ENCODE data around the gene FBXO22.
"Not testable (repeated sequence)": the region's sequence is repeated elsewhere in the genome, so short reads cannot be mapped to it uniquely, and the experiment has no call there.

Gene FBXO22

DNA sequence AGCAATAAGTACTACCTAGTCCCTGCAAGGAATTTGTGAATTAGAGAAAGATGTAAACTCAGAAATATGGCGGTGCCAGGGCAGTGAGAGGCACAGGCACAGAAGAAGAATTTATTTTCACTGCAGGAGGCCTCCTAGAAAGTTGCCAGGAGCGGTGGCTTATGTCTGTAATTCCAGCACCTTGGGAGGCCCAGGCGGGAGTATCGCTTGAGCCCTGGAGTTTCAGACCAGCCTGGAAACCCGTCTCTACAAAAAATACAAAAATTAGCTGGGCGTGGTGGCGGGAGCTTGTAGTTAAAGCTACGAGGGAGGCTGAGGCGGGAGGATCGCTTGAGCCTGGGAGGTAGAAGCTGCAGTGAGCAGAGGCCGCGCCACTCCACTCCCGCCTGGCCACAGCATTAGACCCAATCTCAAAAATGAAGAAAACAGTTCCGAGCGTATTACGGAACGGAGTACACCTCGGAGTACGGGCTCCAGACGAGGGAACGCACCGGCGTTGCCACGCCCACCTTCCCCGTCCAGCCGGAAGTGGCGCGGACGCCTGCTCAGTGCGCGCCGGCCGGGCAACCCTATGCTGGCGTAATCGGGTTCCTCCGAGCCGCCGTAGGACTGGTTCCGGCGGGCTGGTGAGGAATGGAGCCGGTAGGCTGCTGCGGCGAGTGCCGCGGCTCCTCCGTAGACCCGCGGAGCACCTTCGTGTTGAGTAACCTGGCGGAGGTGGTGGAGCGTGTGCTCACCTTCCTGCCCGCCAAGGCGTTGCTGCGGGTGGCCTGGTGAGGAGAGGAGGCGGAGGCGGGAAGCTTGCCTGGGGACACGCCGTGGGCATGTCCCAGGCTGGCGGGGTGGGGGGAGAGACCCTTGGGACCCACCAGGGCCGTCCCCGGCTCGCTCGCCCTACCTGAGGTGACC lies at the start of gene FBXO22:
FBXO22 (plus strand) TSS at position 548 of the 909 bp plus-strand sequence; CDS start at position 634, 86 bp downstream.
- DNase-seq (ENCODE audit: low spot score): peak; percentile 91

DNA sequence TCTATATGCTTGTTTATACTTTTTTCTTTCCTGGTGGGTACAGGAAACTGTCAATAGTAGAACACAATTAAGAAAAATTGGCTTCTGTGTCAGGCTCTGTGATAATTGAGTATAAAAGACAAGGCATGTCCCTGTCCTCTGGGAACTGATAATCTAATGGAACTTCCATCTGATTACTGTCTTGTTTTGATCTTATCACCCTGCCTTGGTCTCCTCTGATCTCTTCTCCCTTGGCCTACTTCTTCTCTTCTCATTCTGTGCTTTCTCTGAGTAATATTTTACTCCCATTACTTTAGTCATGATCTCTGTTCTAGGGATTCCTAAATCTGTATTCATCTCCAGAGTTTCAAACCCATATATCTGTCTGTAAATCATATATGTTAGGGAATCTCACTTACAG lies 45.8 kb upstream of the FBXO22 start:
- no peak for DNase-seq (ENCODE audit: low spot score)

DNA sequence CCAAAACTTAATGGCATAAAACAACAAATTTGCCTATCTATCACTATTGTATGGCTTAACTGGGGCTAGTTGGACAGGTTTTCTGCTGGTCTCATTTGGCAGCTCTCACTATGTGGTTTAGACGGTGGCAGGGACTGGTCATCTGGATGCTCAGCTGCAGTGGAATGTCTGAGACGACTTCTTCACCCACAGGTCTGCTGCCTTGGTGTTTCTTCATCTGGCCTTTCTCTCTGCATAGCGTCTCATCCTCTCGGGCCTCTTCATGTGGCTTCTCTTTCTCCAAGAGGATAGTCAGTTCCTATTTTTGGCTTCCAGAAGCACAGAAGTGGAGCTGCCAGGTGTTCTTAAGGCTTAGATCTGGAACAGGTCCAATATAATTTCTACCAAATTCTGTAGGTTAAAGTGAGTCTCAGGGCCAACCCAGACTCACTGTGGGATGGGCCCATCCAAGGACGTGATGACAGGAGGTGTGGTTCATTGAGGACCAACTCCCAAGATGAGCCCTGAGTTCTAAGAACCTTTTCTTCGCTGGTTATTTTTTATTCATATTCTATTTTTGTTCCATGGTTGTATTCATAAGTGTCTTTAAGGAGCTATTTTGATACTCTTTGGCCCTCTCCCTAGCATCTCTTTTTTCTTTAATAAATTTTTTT lies 41.8 kb upstream of the FBXO22 start:
- DNase-seq (ENCODE audit: low spot score): no peak

DNA sequence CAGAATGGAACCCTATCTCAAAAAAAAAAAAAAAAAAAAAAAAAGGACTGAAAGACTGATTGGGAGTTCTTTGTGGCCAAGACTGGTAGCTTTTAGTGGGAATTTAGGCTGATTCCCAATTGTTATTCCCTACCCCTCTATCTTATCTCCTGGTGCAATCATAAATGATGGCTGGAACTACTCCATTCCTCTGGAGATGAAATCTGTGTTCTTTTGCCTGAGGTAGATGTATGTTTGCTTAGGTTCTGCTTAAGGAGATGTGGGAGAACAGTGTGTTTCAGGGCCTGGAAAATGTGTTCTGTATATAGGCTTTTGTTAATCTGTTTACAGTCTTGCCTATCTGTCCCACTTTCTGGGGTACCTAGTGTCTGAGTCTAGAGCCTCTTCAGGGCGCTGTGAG lies 40.9 kb upstream of the FBXO22 start:
- DNase-seq (ENCODE audit: low spot score): no peak

DNA sequence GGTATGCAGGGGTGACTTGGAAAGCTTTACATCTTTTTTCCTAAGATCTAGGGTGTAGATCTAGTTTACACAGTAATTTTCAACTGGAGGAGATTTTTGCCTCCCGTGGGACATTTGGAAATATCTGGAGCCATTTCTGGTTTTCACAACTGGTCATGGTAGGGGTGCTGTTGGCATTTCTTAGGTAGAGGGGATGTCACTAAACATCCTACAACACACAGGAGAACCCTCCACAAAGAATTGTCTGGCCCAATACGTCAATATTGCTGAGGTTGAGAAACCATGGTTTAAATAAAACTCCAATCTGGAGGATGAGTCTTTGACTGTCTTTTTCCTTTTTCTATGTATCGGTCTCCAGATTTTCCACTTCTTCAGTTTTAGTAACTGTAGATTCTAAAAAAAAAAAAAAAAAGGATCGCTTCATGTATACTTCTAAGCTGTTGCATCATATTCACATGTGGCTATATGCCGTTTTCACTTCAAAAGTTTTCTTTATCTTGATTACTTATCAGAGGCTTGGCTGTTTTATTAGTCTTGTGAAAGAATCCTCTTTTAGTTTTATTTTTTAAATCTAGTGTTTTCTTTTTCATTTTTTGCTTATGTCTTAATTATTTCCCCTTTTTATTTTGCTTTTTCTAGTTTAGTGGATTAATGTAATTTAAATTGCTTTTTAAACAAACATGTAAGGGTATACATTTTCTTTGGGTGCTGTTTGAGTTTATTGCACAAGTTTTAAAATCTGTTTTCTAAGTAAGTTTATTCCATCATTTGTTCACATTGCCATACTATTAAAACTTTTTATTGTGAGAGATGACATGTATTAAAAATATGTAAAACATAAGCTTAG lies 39.2 kb upstream of the FBXO22 start:
- DNase-seq (ENCODE audit: low spot score): no peak

DNA sequence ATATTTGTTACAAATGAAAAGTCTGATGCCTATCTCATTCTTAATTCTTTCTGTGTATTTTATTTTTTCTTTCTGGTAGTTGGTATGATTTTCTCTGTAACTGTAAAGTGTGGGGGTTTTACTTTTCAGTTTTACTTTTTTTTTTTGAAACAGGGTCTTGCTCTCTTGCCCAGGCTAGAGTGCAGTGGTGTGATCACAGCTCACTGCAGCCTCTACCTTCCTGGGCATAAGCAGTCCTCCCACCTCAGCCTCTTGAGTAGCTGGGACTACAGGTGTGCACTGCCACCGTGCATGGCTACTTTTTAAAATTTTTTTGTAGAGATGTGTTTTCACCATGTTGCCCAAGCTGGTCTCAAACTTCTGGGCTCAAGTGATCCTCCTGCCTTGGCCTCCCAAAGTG lies 37.6 kb upstream of the FBXO22 start:
- not testable (repeated sequence) for DNase-seq (ENCODE audit: low spot score)

DNA sequence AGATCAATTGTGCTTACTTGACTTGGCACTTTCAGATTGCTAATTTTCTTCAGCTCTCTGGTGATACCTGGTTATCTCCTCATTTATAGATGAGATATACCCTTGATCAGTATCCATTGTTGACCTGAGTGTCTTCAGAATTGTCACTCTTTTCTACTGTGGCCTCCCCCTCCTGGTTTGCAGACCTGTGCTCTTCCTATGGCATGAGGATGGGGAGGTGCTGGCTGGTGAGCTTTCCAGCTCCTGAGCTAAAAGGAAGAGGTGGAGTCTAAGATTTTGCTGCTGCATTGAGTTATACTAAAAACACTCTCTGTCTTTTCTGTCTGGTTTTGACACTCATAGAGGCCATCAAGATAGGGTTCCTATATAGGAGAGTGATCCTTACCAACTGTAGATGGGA lies 36.8 kb upstream of the FBXO22 start:
- DNase-seq (ENCODE audit: low spot score): no peak

DNA sequence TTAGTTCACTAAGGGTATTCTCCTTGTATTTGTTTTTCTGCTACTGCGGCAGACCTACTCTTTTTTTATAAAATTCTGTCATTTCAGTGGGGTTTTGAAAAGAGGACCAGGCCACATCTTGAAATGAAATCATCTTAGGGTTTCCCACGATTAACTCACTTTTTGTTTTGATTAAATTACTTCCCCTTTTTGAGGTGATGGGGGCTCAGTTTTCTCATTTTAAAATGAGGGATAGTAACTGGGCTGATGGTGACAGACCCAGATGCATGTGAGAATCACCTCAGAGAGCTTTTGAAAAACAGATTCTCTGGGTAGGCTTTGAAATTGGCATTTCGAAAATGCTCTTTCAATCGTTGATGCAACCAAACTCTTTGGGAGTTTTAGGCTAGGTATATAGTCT lies 36.2 kb upstream of the FBXO22 start:
- DNase-seq (ENCODE audit: low spot score): no peak

DNA sequence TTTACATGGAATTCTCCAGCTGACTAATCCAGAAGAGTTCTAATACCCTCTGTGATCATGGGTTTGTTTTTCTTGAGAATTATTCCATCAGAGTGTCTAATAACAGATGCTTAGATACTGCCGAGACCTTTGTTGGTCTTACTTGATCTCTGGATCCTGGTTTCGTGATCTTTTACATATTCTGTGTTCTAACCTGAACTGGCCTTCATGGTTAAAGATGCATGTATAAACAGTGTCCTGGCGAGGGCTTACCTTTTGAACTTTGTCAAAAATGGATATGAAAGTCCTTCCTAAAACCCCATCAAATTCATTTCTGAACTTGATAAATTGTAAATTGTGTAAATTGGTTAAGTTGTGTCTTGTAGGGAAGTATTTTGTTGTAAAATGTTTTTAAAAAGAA lies 35.7 kb upstream of the FBXO22 start:
- no peak for DNase-seq (ENCODE audit: low spot score)

DNA sequence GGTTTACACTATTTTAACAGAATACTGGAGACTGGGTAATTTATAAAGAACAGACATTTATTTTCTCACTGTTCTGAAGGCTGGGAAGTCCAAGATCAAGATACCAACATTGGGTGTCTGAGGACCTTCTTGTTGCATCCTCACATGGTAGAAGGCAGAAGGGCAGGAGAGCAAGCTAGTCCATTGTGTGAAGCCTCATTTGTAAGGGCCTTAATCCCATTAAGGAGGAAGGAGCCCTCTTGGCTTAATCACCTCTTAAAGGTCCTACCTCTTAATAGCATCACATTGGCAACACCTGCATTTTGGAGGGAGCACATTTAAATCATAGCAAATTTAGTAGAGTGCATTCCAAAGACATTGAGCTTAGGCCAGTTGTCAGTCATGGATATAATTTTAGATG lies 34.2 kb upstream of the FBXO22 start:
- DNase-seq (ENCODE audit: low spot score): no peak

DNA sequence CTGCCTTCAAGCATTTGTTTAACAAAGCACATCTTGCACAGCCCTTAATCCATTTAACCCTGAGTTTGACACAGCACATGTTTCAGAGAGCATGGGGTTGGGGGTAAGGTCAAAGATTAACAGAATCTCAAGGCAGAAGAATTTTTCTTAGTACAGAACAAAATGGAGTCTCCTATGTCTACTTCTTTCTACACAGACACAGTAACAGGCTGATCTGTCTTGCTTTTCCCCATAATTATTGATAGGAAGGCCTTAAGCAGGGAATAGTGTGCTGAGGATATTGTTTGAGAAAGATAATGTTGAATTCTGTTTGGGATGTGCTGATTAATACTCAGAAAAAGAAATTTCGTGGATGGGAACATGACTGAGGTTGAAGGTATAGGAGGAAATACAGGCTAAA lies 32.1 kb upstream of the FBXO22 start:
- DNase-seq (ENCODE audit: low spot score): not testable (repeated sequence)

DNA sequence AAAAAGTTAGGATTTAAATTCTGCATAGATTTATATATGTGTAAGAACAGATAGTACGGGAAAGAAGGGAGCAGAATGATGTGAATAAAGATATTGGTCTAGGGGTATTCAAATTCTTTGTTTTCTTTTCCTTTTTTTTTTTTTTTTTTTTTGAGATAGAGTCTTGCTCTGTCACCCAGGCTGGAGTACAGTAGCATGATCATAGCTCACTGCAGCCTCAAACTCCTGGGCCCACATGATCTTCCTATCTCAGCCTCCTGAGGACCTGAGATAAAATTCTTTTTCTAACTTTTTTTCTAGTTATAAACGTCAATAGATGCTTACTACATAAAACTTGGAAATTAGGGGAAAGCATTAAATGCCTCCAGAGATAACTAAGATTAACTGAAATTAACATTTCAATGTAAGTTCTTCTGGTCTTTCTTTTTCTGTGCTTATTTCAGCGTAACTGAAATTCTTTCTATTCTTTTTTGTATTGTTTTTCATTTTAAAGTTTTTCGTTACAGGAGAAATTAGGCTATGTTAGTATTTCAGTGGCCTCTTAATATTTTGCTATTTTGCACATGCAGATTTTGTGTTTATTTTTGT lies 31.2 kb upstream of the FBXO22 start:
- no peak for DNase-seq (ENCODE audit: low spot score)

DNA sequence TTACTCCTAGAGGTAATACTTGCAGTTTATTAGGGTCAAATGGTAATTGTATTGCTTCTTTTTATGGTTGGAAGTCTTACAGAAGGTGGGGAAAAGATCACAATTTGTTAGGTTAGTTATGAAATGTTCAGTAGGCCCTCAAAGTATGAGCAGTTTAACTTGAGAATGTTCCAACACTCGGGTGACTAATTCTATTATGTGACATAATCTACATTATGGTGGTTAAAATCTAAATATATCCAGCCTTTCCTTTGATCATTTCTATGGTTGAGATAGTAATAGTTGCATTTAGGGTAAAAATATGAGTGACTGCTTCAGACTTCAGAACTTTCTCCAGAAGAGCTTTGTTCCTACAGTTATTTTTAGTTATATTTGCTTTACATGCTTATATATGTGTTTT lies 19.6 kb upstream of the FBXO22 start:
- no peak for DNase-seq (ENCODE audit: low spot score)

DNA sequence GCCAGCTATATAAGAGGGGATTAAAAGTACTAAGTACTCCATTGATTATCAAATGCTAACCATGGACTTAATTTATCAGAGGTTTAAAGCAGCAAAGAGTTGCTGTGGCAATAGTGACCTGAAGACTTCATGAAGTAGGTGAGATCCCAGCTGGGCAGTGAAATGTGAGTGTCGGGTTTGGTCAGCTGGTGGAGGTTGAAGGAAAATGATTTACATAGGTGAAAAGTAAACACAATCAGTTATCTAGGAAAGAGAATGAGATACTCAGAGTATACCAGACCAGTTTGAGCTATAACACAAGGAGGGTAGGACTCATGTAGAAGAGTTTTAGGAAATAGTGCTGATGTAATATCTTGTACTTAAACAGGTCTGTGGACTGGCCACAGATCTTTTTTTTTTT lies 16.5 kb upstream of the FBXO22 start:
- DNase-seq (ENCODE audit: low spot score): no peak

DNA sequence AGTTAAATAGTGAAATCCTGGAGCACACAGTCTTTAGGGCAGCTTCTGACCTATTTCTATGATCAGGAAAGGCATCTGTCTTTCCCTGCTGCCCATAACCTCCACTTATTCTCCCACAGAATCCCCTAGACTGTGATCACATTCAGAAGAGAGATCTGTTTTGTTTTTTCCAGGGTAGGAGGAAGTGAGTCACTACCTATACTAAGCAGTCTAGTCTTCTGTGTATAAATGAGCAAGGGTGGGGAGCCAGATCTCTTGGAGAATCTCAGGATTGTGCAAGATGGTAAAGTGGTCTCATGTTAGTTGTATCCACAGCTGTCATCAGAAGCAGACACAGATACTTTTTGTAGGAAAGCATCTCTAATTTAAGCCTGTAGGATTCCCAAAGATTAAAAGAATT lies 11.8 kb upstream of the FBXO22 start:
- DNase-seq (ENCODE audit: low spot score): no peak

DNA sequence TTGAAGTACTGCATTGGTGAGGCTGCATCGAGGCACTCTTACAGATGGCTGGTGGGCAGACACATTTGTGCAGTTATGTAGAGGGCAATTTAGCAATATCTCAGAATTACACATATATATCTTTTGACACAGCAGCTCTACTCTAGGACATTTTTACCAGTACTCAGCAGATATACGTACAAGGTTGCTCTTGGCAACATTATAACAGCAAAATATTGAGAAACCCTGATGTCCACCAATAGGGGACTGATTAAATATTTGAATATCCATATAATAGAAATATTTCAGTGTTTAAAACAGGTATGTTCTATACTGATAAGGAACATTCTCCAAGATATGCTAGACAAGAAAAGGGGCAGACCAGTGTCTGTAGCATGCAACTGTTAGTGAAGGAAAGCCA lies 7.9 kb upstream of the FBXO22 start:
- no peak for DNase-seq (ENCODE audit: low spot score)

DNA sequence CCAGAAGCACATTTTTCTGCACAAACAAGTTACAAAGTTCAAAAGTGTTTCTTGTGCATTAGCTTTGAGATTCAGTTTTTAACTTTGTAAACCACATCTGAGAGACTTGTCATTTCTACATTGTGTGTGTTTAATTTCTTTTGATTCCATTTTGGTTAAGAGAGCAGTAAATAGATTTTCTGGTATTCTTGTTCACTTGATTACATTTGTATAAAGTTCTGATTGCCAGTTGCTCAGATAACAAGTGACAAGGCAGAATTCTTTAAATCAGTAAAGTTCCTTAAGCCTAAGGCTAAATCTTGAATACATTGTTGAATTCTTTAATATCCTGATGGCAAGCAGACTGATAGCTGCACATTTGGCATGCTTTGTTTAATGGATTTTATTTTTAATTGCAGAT lies 3.1 kb upstream of the FBXO22 start:
- DNase-seq (ENCODE audit: low spot score): no peak

DNA sequence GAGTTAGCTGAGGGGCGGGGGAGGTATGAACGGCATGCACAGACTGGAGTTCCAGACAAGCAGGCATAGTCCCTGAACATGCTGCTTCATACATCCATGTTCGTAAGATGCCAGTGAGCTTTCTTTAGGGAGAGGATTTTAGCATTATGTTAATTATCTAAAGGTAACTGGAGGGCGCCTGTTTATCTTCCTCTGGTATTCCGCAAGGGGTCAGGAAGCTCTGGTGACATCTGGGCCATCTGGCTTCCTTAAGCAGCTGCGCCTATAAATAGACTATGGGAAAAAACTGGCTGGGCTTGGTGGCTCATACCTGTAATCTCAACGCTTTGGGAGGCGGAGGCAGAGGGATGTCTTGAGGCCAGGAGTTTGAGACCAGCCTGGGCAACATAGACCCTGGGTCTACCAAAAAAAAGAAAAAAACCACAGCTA lies 1.5 kb upstream of the FBXO22 start:
- no peak for DNase-seq (ENCODE audit: low spot score)

DNA sequence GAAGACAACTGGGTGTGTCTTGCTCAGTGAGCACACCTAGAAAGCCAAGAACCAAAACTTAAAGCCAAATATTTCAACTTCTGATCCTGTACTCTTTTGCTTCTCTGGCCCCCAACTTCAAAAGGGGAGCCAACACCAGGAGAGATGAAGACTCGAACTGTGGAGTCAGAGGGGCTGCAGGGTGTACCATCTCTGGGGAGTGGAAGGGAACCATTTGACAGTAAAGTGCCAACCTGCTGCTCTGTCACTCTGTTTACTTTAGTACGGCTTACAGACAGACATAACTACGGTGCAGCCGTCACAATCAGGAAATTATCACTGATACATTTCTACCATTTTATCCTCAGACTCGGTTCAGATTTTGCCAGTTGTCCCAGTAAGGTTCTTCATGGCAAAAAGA lies 1.6 kb downstream of the FBXO22 start:
- no peak for DNase-seq (ENCODE audit: low spot score)

DNA sequence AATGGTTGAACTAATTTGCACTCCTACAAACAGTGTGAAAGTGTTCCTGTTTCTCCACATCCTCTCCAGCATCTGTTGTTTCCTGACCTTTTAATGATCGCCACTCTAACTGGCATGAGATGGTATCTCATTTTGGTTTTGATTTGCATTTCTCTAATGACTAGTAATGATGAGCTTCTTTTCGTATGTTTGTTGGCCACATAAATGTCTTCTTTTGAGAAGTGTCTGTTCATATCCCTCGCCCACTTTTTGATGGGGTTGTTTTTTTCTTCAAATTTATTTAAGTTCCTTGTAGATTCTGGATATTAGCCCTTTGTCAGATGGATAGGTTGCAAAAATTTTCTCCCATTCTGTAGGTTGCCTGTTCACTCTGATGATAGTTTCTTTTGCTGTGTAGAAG lies 6.7 kb downstream of the FBXO22 start:
- DNase-seq (ENCODE audit: low spot score): not testable (repeated sequence)

DNA sequence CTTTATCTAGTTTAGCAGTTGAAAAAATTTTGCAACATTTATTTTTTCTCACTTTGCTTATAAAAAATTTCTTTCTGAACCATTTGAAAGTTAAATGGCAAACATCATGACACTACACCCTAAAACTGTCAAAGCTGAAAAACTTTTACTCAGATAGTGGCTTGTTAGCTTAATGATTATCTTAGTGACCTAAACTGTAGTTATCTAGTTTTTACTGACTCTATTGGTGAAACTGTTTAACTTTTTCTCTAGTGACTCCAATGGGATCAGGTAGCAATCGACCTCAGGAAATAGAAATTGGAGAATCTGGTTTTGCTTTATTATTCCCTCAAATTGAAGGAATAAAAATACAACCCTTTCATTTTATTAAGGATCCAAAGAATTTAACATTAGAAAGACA lies 13.3 kb downstream of the FBXO22 start:
- no peak for DNase-seq (ENCODE audit: low spot score)

DNA sequence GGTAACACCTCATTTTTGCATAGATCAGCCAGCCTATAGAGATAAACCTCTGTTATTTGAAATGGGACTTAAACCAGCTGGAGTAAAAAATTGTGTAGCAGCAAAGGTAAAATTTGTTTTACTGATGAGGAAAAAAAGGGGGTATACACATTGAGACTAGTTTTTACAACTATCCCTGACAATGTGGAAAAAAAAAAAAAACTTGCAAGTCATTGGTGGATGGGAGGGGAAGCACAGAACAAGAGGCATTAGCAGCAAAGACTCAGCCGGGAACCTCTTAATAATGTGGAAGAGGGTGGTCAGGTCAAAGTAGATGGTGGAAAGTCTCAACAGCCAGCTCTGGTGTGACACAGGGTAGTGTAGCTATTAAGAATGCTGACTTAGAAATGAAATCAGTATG lies 14.5 kb downstream of the FBXO22 start:
- DNase-seq (ENCODE audit: low spot score): no peak

All from left forelimb (tissue), 1 donor.